SH-SY5Y (cell line): ENCODE measurements around the gene CEP57L1.

ENCODE experiments used
- GATA2 ChIP-seq: IDR thresholded peaks from 2 replicates; pipeline ENCODE4 v1.6.1; 2011; ENCODE audit warnings: mild to moderate bottlenecking, low read depth, low read length
- GATA3 ChIP-seq: IDR thresholded peaks from 2 replicates; pipeline ENCODE4 v1.6.1; 2011; ENCODE audit warnings: low read depth, mild to moderate bottlenecking, low read length, moderate library complexity

- TF ChIP-seq GATA3 = no peak
- TF ChIP-seq GATA2 = no peak
Measured at GRCh38 chr6:109130065-109130464, 34.8 kb downstream of the CEP57L1 start.
